ENCODE measurements around the gene RFLNA. TPM values are rescaled to one million over a fixed set of nuclear protein-coding genes. Genes with fewer than 3 reads are reported as not detected.

RFLNA gene
- total RNA-seq, 1 experiment from 2014 or later = 5.4 TPM

DNA sequence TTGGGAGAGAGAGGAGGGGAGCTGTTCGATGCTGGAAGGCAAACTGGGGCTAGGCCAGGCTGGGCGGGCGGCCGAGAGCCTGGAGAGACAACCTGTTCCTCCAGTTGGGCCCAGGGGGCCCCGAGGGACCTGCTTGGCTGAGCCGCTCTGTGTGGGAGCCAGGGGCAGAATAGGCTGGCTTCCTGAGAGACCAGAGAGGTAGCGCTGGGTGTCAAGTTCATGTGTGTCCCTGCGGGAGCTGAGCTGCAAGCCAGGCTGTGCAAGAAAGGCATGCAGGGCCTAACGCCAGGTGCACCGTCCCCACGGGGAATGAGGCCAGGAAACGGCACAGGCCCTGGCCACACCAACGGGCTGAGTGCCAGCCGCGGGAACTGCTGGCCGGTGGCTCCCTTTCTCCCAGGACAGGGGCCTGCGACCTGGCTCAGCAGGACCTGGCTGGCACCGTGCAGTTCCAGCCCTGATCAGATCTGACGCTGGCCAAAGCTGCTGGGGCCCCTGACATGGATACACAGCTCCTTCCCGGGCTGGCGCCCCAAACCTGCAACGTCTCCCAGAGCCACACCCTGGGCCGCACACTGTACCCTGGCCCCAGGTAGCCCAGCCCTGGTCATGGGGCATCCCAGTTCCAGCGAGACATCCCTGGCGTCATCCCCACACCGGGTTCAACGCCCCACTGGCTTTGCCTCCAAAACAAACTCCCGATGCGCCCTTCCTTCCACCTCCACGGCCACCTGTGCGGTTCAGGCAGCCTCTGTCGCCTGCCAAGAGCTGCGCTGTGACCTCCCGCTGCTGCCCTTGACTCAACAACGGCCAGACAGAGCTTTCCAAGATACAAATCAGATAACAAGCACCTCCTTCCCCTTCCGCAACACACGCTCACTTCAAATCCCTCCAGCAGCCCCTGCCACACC, 65.0 kb downstream of the RFLNA start:
- TF ChIP-seq, protein P1, sequence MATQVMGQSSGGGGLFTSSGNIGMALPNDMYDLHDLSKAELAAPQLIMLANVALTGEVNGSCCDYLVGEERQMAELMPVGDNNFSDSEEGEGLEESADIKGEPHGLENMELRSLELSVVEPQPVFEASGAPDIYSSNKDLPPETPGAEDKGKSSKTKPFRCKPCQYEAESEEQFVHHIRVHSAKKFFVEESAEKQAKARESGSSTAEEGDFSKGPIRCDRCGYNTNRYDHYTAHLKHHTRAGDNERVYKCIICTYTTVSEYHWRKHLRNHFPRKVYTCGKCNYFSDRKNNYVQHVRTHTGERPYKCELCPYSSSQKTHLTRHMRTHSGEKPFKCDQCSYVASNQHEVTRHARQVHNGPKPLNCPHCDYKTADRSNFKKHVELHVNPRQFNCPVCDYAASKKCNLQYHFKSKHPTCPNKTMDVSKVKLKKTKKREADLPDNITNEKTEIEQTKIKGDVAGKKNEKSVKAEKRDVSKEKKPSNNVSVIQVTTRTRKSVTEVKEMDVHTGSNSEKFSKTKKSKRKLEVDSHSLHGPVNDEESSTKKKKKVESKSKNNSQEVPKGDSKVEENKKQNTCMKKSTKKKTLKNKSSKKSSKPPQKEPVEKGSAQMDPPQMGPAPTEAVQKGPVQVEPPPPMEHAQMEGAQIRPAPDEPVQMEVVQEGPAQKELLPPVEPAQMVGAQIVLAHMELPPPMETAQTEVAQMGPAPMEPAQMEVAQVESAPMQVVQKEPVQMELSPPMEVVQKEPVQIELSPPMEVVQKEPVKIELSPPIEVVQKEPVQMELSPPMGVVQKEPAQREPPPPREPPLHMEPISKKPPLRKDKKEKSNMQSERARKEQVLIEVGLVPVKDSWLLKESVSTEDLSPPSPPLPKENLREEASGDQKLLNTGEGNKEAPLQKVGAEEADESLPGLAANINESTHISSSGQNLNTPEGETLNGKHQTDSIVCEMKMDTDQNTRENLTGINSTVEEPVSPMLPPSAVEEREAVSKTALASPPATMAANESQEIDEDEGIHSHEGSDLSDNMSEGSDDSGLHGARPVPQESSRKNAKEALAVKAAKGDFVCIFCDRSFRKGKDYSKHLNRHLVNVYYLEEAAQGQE (IDR thresholded peaks at IDR 0.05; ENCODE audit: insufficient read depth in 1 of 2, low read depth in 2 of 2, low read length in 1 of 2) = 0 out of 4 replicates have a peak, but pooled peaks of 1 of the 2 experiments have one; percentile 36
- TF ChIP-seq, protein P2, sequence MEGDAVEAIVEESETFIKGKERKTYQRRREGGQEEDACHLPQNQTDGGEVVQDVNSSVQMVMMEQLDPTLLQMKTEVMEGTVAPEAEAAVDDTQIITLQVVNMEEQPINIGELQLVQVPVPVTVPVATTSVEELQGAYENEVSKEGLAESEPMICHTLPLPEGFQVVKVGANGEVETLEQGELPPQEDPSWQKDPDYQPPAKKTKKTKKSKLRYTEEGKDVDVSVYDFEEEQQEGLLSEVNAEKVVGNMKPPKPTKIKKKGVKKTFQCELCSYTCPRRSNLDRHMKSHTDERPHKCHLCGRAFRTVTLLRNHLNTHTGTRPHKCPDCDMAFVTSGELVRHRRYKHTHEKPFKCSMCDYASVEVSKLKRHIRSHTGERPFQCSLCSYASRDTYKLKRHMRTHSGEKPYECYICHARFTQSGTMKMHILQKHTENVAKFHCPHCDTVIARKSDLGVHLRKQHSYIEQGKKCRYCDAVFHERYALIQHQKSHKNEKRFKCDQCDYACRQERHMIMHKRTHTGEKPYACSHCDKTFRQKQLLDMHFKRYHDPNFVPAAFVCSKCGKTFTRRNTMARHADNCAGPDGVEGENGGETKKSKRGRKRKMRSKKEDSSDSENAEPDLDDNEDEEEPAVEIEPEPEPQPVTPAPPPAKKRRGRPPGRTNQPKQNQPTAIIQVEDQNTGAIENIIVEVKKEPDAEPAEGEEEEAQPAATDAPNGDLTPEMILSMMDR (IDR thresholded peaks at IDR 0.05) = no peak
- TF ChIP-seq POLR2AphosphoS5 (IDR thresholded peaks at IDR 0.05; ENCODE audit: low read depth, low read length) = peak; percentile 61; the same call in 1 of the 2 replicates
- DNase-seq (ENCODE audit: low read depth, low spot score) (no peak), ATAC-seq (peak; percentile 66)
- intact Hi-C loops (cut with micrococcal nuclease; ENCODE audit: unreplicated experiment) (no loop called here), in situ Hi-C loops (cut with HindIII; ENCODE audit: low pct_unique_long_range_greater_than_20kb, low sequenced_read_pairs) (no loop called here)
- Histone ChIP-seq H3K4me3 (ENCODE audit: low read depth in 2 of 2, low read length in 2 of 2) (no peak overlapping the region), H3K27ac (ENCODE audit: low read length) (peak overlapping the region; percentile 78), H3K36me3 (ENCODE audit: control insufficient read depth, insufficient read depth, low read length) (peaks cover 10% of the 10 kb centered on the region; the same call in 1 of the 2 replicates), H3K9me3 (ENCODE audit: control insufficient read depth, insufficient read depth, low read depth, low read length) (no peaks in the 10 kb centered on the region), H3K27me3 (ENCODE audit: control insufficient read depth, insufficient read depth, low read length) (no peaks in the 10 kb centered on the region), H3K4me1 (ENCODE audit: control insufficient read depth, insufficient read depth, low read length) (peaks cover 62% of the 10 kb centered on the region)
- ChIA-PET CTCF (interaction anchor here (0.6 kb wide), 1 partner anchor 323 kb away, joined by 5 read pairs; no protein-coding TSS in a partner anchor), POLR2A (no interaction called here)
- BruUV-seq (replicated peaks) = TSS peak; percentile 76

DNA sequence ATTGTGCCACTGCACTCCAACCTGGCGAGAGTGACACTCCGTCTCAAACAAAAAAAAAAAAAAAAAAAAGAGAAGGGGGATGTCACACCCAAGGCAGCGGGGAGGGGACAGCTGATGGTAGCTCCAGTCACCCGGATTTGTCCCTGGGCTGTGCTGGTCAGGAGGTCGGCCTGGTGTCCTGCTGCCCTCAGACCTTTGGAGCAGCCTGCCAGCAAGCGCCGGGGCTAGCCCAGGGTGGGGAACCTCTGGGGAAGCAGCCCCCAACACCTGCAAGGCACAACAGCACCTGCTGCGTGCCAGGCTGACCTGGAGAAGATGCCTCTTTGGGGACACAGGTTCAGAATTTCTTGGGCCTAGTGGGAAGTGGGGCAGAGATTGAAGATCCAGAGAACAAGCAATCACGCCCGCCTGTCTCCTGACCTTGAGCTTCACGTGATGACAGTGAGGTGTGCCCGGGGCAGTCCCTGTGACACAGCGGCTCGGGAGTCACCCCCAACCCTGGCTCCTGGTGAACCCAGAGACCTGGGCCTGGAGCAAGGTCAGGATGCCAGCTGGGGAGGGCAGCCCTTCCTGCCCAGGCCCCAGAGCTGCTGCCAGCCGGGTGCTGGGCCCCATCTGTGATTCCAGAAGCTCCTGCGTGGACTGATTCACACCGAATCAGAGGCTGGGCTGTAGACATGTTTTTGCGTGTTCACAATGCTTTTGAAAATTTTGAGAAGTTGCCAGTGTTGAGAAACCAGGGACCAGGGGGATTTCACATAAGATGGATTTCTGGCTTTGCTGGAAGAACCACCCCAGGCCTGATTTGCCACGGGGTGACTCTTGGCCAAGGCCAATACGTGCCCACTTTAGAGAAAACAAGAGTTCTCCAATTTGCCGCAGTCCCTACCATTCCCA, 66.4 kb downstream of the RFLNA start:
- intact Hi-C loops (cut with micrococcal nuclease; ENCODE audit: unreplicated experiment) = no loop called here
- H3K4me3 ChIP-seq (ENCODE audit: low read depth in 2 of 2, low read length in 2 of 2) = no peak overlapping the region
- in situ Hi-C loops (cut with HindIII; ENCODE audit: low pct_unique_long_range_greater_than_20kb, low sequenced_read_pairs) = no loop called here
- TF ChIP-seq, protein P2 (IDR thresholded peaks at IDR 0.05) = no peak
- no peak for TF ChIP-seq SIN3A (IDR thresholded peaks at IDR 0.05; ENCODE audit: borderline replicate concordance, insufficient read depth, low read depth, low read length)
- TF ChIP-seq, protein P1 (IDR thresholded peaks at IDR 0.05; ENCODE audit: insufficient read depth in 1 of 2, low read depth in 2 of 2, low read length in 1 of 2) = no peak
- no peak for TF ChIP-seq POLR2AphosphoS5 (IDR thresholded peaks at IDR 0.05; ENCODE audit: low read depth, low read length)
- TF ChIP-seq TCF7L2 (IDR thresholded peaks at IDR 0.05; ENCODE audit: low read depth, low read length) = no peak
- DNase-seq (ENCODE audit: low read depth, low spot score) = no peak
- no TSS peak for BruUV-seq (replicated peaks)
- ChIA-PET CTCF (no interaction called here), POLR2A (interaction anchor here (0.7 kb wide), 1 partner anchor 413 kb away, joined by 3 read pairs; no protein-coding TSS in a partner anchor)
- no peaks in the 10 kb centered on the region for H3K27me3 ChIP-seq (ENCODE audit: control insufficient read depth, insufficient read depth, low read length)
- H3K9me3 ChIP-seq (ENCODE audit: control insufficient read depth, insufficient read depth, low read depth, low read length) = no peaks in the 10 kb centered on the region
- H3K36me3 ChIP-seq (ENCODE audit: control insufficient read depth, insufficient read depth, low read length) = peaks cover 7% of the 10 kb centered on the region; the same call in 1 of the 2 replicates
- H3K4me1 ChIP-seq (ENCODE audit: control insufficient read depth, insufficient read depth, low read length) = peaks cover 71% of the 10 kb centered on the region
- ATAC-seq = no peak
- peak overlapping the region; percentile 78 for H3K27ac ChIP-seq (ENCODE audit: low read length)
